ENCODE measurements around the gene TXNDC16.
A peak's percentile ranks its signal among the peaks of the same experiment; 100 is the strongest.
"Not testable (repeated sequence)": the region's sequence is repeated elsewhere in the genome, so short reads cannot be mapped to it uniquely, and the experiment has no call there.

The TXNDC16 gene

GRCh38 chr14:52552063-52552988 lies at the start of gene TXNDC16, which contains the start of gene GPR137C:
Gene TXNDC16, minus strand, starts transcription at chr14:52552505. Its CDS starts 8,948 bp downstream, at chr14:52543557.
Gene GPR137C, plus strand, starts transcription at chr14:52552836. Its CDS starts 312 bp downstream, at chr14:52553148.
- DNase-seq = peak; percentile 98

- DNase-seq = no peak
These were observed 47.7 kb upstream of the TXNDC16 start for GRCh38 chr14:52599974-52600373.

GRCh38 chr14:52598568-52598967 lies 46.3 kb upstream of the TXNDC16 start:
- DNase-seq = no peak

GRCh38 chr14:52596861-52597260 lies 44.6 kb upstream of the TXNDC16 start:
- no peak for DNase-seq

GRCh38 chr14:52596320-52596719 lies 44.0 kb upstream of the TXNDC16 start:
- no peak for DNase-seq

GRCh38 chr14:52590318-52590717 lies 38.0 kb upstream of the TXNDC16 start:
- DNase-seq = no peak

GRCh38 chr14:52589646-52590045 lies 37.3 kb upstream of the TXNDC16 start:
- DNase-seq = no peak

- DNase-seq = no peak
These were observed 31.2 kb upstream of the TXNDC16 start for GRCh38 chr14:52583544-52583943.

GRCh38 chr14:52575858-52576257 lies 23.6 kb upstream of the TXNDC16 start:
- DNase-seq = no peak

- not testable (repeated sequence) for DNase-seq
These were observed 16.1 kb upstream of the TXNDC16 start for GRCh38 chr14:52568454-52568853.

- no peak for DNase-seq
These were observed 10.8 kb upstream of the TXNDC16 start for GRCh38 chr14:52563120-52563519.

- DNase-seq = no peak
These were observed 6.4 kb upstream of the TXNDC16 start for GRCh38 chr14:52558688-52559087.

- DNase-seq = peak; percentile 69
These were observed 1.6 kb upstream of the TXNDC16 start for GRCh38 chr14:52553671-52554575.

GRCh38 chr14:52553002-52553670 lies 831 bp upstream of the TXNDC16 start:
- peak; percentile 58 for DNase-seq

GRCh38 chr14:52551696-52552062 lies 626 bp downstream of the TXNDC16 start:
- DNase-seq = peak; percentile 61

GRCh38 chr14:52551205-52551604 lies 1.1 kb downstream of the TXNDC16 start:
- DNase-seq = no peak

GRCh38 chr14:52550661-52551060 lies 1.6 kb downstream of the TXNDC16 start:
- no peak for DNase-seq

GRCh38 chr14:52547526-52547925 lies 4.8 kb downstream of the TXNDC16 start:
- no peak for DNase-seq

GRCh38 chr14:52547027-52547426 lies 5.3 kb downstream of the TXNDC16 start:
- no peak for DNase-seq

- no peak for DNase-seq
These were observed 6.0 kb downstream of the TXNDC16 start for GRCh38 chr14:52546318-52546670.

GRCh38 chr14:52545584-52546317 lies 6.6 kb downstream of the TXNDC16 start:
- DNase-seq = no peak

- no peak for DNase-seq
These were observed 13.7 kb downstream of the TXNDC16 start for GRCh38 chr14:52538623-52539022.
